CD14-positive monocyte (primary cell): Measurements from ENCODE around the gene TTC3. TPM values are rescaled to one million over a fixed set of nuclear protein-coding genes. Genes with fewer than 3 reads are reported as not detected.
A peak's percentile ranks its signal among the peaks of the same experiment; 100 is the strongest.

Experiments
- DNase-seq, 3 donors: peaks; one replicate each; pipeline ENCODE4 v3.0.0-alpha.2; 2011 to 2022
- H2AFZ ChIP-seq: 2 replicates; pipeline ENCODE4 v1.6.0; 2012; ENCODE audit warnings: mild to moderate bottlenecking, low read depth, low read length, inconsistent platforms; ENCODE audit not compliant: insufficient read depth, poor library complexity, severe bottlenecking
- H3K27ac ChIP-seq, 2 donors: 1 replicate in 1 of 2; 2 replicates in 1 of 2; pipeline ENCODE4 v1.5.1; 2012 to 2013; ENCODE audit warnings: low read length in 2 of 2, control low read depth in 1 of 2, inconsistent platforms in 1 of 2, low read depth in 1 of 2, mild to moderate bottlenecking in 1 of 2
- H3K27me3 ChIP-seq, 2 donors: one replicate each; pipeline versions ENCODE4 v1.6.0 to v1.6.1; 2011 to 2013; ENCODE audit warnings: low read length in 2 of 2; ENCODE audit not compliant: control insufficient read depth in 2 of 2, insufficient read depth in 2 of 2
- H3K36me3 ChIP-seq, 2 donors: replicated peaks in 1 of 2; 1 replicate in 1 of 2; 2 replicates in 1 of 2; pipeline versions ENCODE4 v1.5.1 to v1.6.1; 2012 to 2013; ENCODE audit warnings: low read length in 2 of 2, control low read depth in 1 of 2, inconsistent platforms in 1 of 2, mild to moderate bottlenecking in 1 of 2; ENCODE audit not compliant: insufficient read depth in 2 of 2, control insufficient read depth in 1 of 2
- H3K4me1 ChIP-seq, 2 donors: 1 replicate in 1 of 2; 2 replicates in 1 of 2; pipeline versions ENCODE4 v1.5.1 to v1.6.1; 2012 to 2013; ENCODE audit warnings: low read length in 2 of 2, control low read depth in 1 of 2, inconsistent platforms in 1 of 2, mild to moderate bottlenecking in 1 of 2, moderate library complexity in 1 of 2; ENCODE audit not compliant: insufficient read depth in 2 of 2, control insufficient read depth in 1 of 2
- H3K4me2 ChIP-seq: replicated peaks from 2 replicates; pipeline ENCODE3; 2012; ENCODE audit warnings: low read length, moderate library complexity, mild to moderate bottlenecking; ENCODE audit not compliant: poor library complexity, severe bottlenecking; ENCODE audit errors: extremely low read depth
- H3K4me3 ChIP-seq, 3 experiments: fragments of 200-600 bp in 1 of 3; sonication (generic) in 1 of 3; replicated peaks in 1 of 3; 1 replicate in 2 of 3; 2 replicates in 1 of 3; pipeline ENCODE4 v1.5.1; 2011 to 2013; ENCODE audit warnings: low read length in 3 of 3, mild to moderate bottlenecking in 3 of 3, control low read depth in 2 of 3, low read depth in 2 of 3, inconsistent platforms in 1 of 3, moderate library complexity in 1 of 3
- H3K79me2 ChIP-seq: 2 replicates; pipeline ENCODE4 v1.6.0; 2012; ENCODE audit warnings: mild to moderate bottlenecking, control low read depth, inconsistent platforms, low read length, moderate library complexity; ENCODE audit not compliant: insufficient read depth
- H3K9ac ChIP-seq: 2 replicates; pipeline ENCODE4 v1.6.0; 2017; ENCODE audit warnings: low read length, mild to moderate bottlenecking; ENCODE audit not compliant: insufficient read depth, poor library complexity, severe bottlenecking
- H3K9me3 ChIP-seq, 2 donors: replicated peaks in 1 of 2; 1 replicate in 1 of 2; 2 replicates in 1 of 2; pipeline versions ENCODE4 v1.5.1 to v1.6.1; 2012 to 2013; ENCODE audit warnings: low read length in 2 of 2, control low read depth in 1 of 2; ENCODE audit not compliant: control insufficient read depth in 1 of 2, insufficient read depth in 1 of 2
- H4K20me1 ChIP-seq: 2 replicates; pipeline ENCODE4 v1.6.0; 2012; ENCODE audit warnings: mild to moderate bottlenecking, low read length, control low read depth, moderate library complexity; ENCODE audit not compliant: insufficient read depth
- H3K27ac Mint-ChIP-seq, 7 donors: one replicate each; pipeline ENCODE4 v1.8.0; 2020; ENCODE audit warnings: mild to moderate bottlenecking in 7 of 7, mixed read lengths in 7 of 7, moderate library complexity in 6 of 7, inconsistent platforms in 2 of 7
- H3K27me3 Mint-ChIP-seq, 3 donors: one replicate each; pipeline ENCODE4 v1.8.0; 2021 to 2022; ENCODE audit warnings: low read depth in 3 of 3, mild to moderate bottlenecking in 3 of 3, mixed read lengths in 3 of 3, moderate library complexity in 3 of 3, inconsistent platforms in 1 of 3
- H3K36me3 Mint-ChIP-seq, 2 donors: one replicate each; pipeline ENCODE4 v1.8.0; 2020; ENCODE audit warnings: mixed read lengths in 2 of 2, inconsistent platforms in 1 of 2, mild to moderate bottlenecking in 1 of 2
- H3K4me1 Mint-ChIP-seq: one replicate; pipeline ENCODE4 v1.8.0; 2020; ENCODE audit warnings: mild to moderate bottlenecking, mixed read lengths
- H3K4me3 Mint-ChIP-seq, 2 donors: one replicate each; pipeline ENCODE4 v1.8.0; 2020; ENCODE audit warnings: mild to moderate bottlenecking in 2 of 2, mixed read lengths in 2 of 2, moderate library complexity in 1 of 2
- H3K9me3 Mint-ChIP-seq, 7 donors: one replicate each; pipeline ENCODE4 v1.8.0; 2020 to 2022; ENCODE audit warnings: mixed read lengths in 7 of 7, mild to moderate bottlenecking in 6 of 7, moderate library complexity in 6 of 7, inconsistent platforms in 2 of 7
- CTCF ChIP-seq: fragments of 200-600 bp; IDR thresholded peaks from one replicate; pipeline ENCODE4 v1.8.0; 2022; ENCODE audit warnings: antibody characterized with exemption, mild to moderate bottlenecking
- WGBS: methylation state at CpG from one replicate; pipeline ENCODE4 v1.1.5; 2013; ENCODE audit warnings: missing lambda C conversion rate; ENCODE audit not compliant: insufficient coverage; 5-methylcytosine and 5-hydroxymethylcytosine counted together
- intact Hi-C, 2 donors: fragments of 100-400 bp; cut with micrococcal nuclease; formaldehyde crosslinking; loops; one replicate each; pipeline versions ENCODE4 v1.15.0 to v1.15.1; 2023
- polyA plus RNA-seq, 3 donors: library from polyadenylated mRNA; depleted of rRNA in 1 of 3; unstranded in 2 of 3; stranded (reverse) in 1 of 3; fragments of 300-500 nt in 2 of 3; fragments of >200 nt in 1 of 3; fragmentation: Illumina TruSeq in 2 of 3; gene quantifications; 1 replicate in 2 of 3; 2 replicates in 1 of 3; pipeline ENCODE4 v1.2.3, GENCODE V29; 2012 to 2021

The TTC3 gene
- polyA plus RNA-seq, 3 donors = 9.6 to 35.4 (median 17.9) TPM

GRCh38 chr21:37182222-37182621, 109.2 kb downstream of the TTC3 start:
- H3K9me3 Mint-ChIP-seq = peaks cover 0 to 6% (median 0%) of the 10 kb centered on the region in 7 donors
- WGBS = no CpG with 5 or more reads among the region's 6 CpGs
- H3K4me3 Mint-ChIP-seq = no peak overlapping the region
- H3K27ac Mint-ChIP-seq = peak overlapping the region in 1 of 7 donors; percentile 44
- Histone ChIP-seq H3K4me1 (no peaks in the 10 kb centered on the region), H3K9ac (no peak overlapping the region), H3K27me3 (no peaks in the 10 kb centered on the region), H3K27ac (no peak overlapping the region), H3K4me2 (no peak overlapping the region), H3K36me3 (peaks cover 16 to 73% of the 10 kb centered on the region in 2 donors), H3K4me3 (no peak overlapping the region), H3K79me2 (no peaks in the 10 kb centered on the region), H3K9me3 (no peaks in the 10 kb centered on the region), H4K20me1 (no peaks in the 10 kb centered on the region), H2AFZ (no peak overlapping the region)
- no peaks in the 10 kb centered on the region for H3K4me1 Mint-ChIP-seq
- TF ChIP-seq CTCF = no peak
- H3K27me3 Mint-ChIP-seq = no peaks in the 10 kb centered on the region
- intact Hi-C loops = no loop called here
- DNase-seq = no peak
- H3K36me3 Mint-ChIP-seq = peaks cover 48 to 50% of the 10 kb centered on the region in 2 donors

DNA sequence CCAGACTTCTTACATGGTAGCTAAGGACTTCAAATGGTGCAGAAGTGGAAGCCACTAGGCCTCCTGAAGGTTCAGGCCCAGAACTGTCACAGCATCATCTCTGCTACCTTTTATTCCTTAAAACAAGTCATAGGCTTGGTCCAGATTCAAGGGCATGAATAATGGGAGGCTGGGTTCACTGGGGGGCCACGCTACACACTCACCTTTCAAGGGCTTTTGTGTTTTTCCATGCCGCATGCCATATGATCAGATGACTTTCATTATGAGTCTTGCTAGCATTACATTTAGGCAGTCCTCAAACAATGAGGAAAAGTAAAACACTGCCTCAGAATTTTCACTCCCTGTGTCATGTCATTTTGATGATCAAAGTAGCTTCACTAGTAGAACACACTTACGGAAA, 110.7 kb downstream of the TTC3 start:
- H3K27me3 Mint-ChIP-seq = no peaks in the 10 kb centered on the region
- peaks cover 18 to 71% of the 10 kb centered on the region in 2 donors for H3K36me3 ChIP-seq
- no peak overlapping the region for H3K27ac ChIP-seq
- H3K36me3 Mint-ChIP-seq = peaks cover 46 to 47% of the 10 kb centered on the region in 2 donors
- H3K4me3 Mint-ChIP-seq = no peak overlapping the region
- H3K4me3 ChIP-seq = no peak overlapping the region
- H4K20me1 ChIP-seq = no peaks in the 10 kb centered on the region
- no peak overlapping the region for H2AFZ ChIP-seq
- no peak for DNase-seq
- H3K4me1 Mint-ChIP-seq = no peaks in the 10 kb centered on the region
- no CpG with 5 or more reads among the region's 3 CpGs for WGBS
- no peak overlapping the region for H3K27ac Mint-ChIP-seq
- H3K9me3 ChIP-seq = no peaks in the 10 kb centered on the region
- no peak overlapping the region for H3K9ac ChIP-seq
- H3K4me2 ChIP-seq = no peak overlapping the region
- no peaks in the 10 kb centered on the region for H3K27me3 ChIP-seq
- intact Hi-C loops = no loop called here
- no peaks in the 10 kb centered on the region for H3K4me1 ChIP-seq
- H3K9me3 Mint-ChIP-seq = peaks cover 0 to 6% (median 0%) of the 10 kb centered on the region in 7 donors
- H3K79me2 ChIP-seq = no peaks in the 10 kb centered on the region
- TF ChIP-seq CTCF = no peak
